ENCODE measurements around the gene LYG1.

GRCh38 chr2:99240431-99240830 is 60.6 kb downstream of the LYG1 start:
- no peak for TF ChIP-seq POLR2AphosphoS5 (IDR thresholded peaks at IDR 0.05)
- TF ChIP-seq, protein P1, sequence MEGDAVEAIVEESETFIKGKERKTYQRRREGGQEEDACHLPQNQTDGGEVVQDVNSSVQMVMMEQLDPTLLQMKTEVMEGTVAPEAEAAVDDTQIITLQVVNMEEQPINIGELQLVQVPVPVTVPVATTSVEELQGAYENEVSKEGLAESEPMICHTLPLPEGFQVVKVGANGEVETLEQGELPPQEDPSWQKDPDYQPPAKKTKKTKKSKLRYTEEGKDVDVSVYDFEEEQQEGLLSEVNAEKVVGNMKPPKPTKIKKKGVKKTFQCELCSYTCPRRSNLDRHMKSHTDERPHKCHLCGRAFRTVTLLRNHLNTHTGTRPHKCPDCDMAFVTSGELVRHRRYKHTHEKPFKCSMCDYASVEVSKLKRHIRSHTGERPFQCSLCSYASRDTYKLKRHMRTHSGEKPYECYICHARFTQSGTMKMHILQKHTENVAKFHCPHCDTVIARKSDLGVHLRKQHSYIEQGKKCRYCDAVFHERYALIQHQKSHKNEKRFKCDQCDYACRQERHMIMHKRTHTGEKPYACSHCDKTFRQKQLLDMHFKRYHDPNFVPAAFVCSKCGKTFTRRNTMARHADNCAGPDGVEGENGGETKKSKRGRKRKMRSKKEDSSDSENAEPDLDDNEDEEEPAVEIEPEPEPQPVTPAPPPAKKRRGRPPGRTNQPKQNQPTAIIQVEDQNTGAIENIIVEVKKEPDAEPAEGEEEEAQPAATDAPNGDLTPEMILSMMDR (IDR thresholded peaks at IDR 0.05): no peak
